Measurements from ENCODE around the gene PFN3. TPM values are rescaled to one million over a fixed set of nuclear protein-coding genes. Genes with fewer than 3 reads are reported as not detected.

The PFN3 gene
- total and polyA plus RNA-seq, 2 of the 13 experiments (the other 11 are each of a cell fraction or from before 2014, with no cell fraction given), result not detected

GRCh38 chr5:177409043-177409801 is 8.8 kb upstream of the PFN3 start, which contains the start of gene F12 (continued):
- no peak for TF ChIP-seq ZNF83 (CRISPR knock-in tag; IDR thresholded peaks at IDR 0.05; ENCODE audit: borderline replicate concordance)
- no peak for TF ChIP-seq RBM22 (optimal IDR thresholded peaks at IDR 0.05; ENCODE audit: low read length)
- TF ChIP-seq CERS6 (CRISPR knock-in tag; IDR thresholded peaks at IDR 0.05), result no peak
- TF ChIP-seq ZMAT5 (CRISPR knock-in tag; IDR thresholded peaks at IDR 0.05; ENCODE audit: borderline replicate concordance, low read depth), result no peak
- no peak for TF ChIP-seq BCL6 (CRISPR knock-in tag; IDR thresholded peaks at IDR 0.05)
- TF ChIP-seq ZBTB25 (CRISPR knock-in tag; IDR thresholded peaks at IDR 0.05), result no peak
- no peak for TF ChIP-seq ZNF234 (CRISPR knock-in tag; conservative IDR thresholded peaks at IDR 0.05)
- TF ChIP-seq, protein P1, sequence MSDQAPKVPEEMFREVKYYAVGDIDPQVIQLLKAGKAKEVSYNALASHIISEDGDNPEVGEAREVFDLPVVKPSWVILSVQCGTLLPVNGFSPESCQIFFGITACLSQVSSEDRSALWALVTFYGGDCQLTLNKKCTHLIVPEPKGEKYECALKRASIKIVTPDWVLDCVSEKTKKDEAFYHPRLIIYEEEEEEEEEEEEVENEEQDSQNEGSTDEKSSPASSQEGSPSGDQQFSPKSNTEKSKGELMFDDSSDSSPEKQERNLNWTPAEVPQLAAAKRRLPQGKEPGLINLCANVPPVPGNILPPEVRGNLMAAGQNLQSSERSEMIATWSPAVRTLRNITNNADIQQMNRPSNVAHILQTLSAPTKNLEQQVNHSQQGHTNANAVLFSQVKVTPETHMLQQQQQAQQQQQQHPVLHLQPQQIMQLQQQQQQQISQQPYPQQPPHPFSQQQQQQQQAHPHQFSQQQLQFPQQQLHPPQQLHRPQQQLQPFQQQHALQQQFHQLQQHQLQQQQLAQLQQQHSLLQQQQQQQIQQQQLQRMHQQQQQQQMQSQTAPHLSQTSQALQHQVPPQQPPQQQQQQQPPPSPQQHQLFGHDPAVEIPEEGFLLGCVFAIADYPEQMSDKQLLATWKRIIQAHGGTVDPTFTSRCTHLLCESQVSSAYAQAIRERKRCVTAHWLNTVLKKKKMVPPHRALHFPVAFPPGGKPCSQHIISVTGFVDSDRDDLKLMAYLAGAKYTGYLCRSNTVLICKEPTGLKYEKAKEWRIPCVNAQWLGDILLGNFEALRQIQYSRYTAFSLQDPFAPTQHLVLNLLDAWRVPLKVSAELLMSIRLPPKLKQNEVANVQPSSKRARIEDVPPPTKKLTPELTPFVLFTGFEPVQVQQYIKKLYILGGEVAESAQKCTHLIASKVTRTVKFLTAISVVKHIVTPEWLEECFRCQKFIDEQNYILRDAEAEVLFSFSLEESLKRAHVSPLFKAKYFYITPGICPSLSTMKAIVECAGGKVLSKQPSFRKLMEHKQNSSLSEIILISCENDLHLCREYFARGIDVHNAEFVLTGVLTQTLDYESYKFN (CRISPR knock-in tag; conservative IDR thresholded peaks at IDR 0.05), result peak; percentile 92
- TF ChIP-seq ATF2 (CRISPR knock-in tag; IDR thresholded peaks at IDR 0.05), result no peak
- TF ChIP-seq PTBP1 (IDR thresholded peaks at IDR 0.05; ENCODE audit: low read depth, low read length, poor library complexity, severe bottlenecking), result no peak
- TF ChIP-seq GFI1 (CRISPR knock-in tag; IDR thresholded peaks at IDR 0.05; ENCODE audit: borderline replicate concordance), result no peak
- no peak for TF ChIP-seq TSC22D2 (CRISPR knock-in tag; IDR thresholded peaks at IDR 0.05; ENCODE audit: borderline replicate concordance)
- TF ChIP-seq ZSCAN31 (CRISPR knock-in tag; IDR thresholded peaks at IDR 0.05; ENCODE audit: low read depth), result 0 out of 2 replicates have a peak, but pooled peaks have one; percentile 27
- no peak for TF ChIP-seq DMAP1 (CRISPR knock-in tag; IDR thresholded peaks at IDR 0.05)
- TF ChIP-seq U2AF1 (optimal IDR thresholded peaks at IDR 0.05; ENCODE audit: low read depth, low read length), result no peak
- TF ChIP-seq ZNF777 (CRISPR knock-in tag; IDR thresholded peaks at IDR 0.05), result no peak
- TF ChIP-seq MAFK (conservative IDR thresholded peaks at IDR 0.05 in 1 of 2, IDR thresholded peaks at IDR 0.05 in 1 of 2; ENCODE audit: low read length in 2 of 2), result no peak
- TF ChIP-seq, protein P2, sequence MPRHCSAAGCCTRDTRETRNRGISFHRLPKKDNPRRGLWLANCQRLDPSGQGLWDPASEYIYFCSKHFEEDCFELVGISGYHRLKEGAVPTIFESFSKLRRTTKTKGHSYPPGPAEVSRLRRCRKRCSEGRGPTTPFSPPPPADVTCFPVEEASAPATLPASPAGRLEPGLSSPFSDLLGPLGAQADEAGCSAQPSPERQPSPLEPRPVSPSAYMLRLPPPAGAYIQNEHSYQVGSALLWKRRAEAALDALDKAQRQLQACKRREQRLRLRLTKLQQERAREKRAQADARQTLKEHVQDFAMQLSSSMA (CRISPR knock-in tag; IDR thresholded peaks at IDR 0.05), result no peak
- no peak for TF ChIP-seq ZBTB1 (CRISPR knock-in tag; IDR thresholded peaks at IDR 0.05; ENCODE audit: borderline replicate concordance)
- TF ChIP-seq NBN (conservative IDR thresholded peaks at IDR 0.05), result no peak
- no peak for TF ChIP-seq ZNF143 (CRISPR knock-in tag; IDR thresholded peaks at IDR 0.05)
- TF ChIP-seq ATAD3A (CRISPR knock-in tag; IDR thresholded peaks at IDR 0.05), result no peak

Data from HepG2 (cell line).